Measurements from ENCODE around the gene HPSE2.

DNA sequence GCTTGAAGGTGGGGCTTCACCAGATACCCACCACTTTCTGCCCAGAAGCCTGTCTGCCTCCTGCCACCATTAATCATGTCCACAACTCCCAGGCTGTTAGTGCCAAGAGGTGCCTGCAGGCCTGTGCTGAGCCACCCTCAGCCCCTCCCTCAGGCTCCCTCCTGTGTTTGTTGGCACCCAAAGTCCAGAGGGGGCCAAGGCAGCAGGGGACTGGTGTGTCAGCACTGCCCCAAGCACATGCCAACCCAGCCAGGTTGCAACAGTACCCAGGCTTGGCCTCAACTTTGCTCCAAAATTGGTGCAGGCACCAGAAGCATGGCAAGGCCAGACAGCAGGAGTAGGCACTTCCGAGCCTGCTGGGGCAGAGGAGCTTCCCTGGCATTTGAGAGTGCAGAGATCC is 111.3 kb downstream of the HPSE2 start:
- no peak for TF ChIP-seq YY1 (IDR thresholded peaks at IDR 0.05; ENCODE audit: insufficient read depth, insufficient read length)
- TF ChIP-seq SUZ12 (IDR thresholded peaks at IDR 0.05; ENCODE audit: extremely low read depth, insufficient read depth, insufficient read length): no peak

Measured in NT2/D1 (cell line).